ENCODE data around the gene EIF4E2.

The EIF4E2 gene, protein sequence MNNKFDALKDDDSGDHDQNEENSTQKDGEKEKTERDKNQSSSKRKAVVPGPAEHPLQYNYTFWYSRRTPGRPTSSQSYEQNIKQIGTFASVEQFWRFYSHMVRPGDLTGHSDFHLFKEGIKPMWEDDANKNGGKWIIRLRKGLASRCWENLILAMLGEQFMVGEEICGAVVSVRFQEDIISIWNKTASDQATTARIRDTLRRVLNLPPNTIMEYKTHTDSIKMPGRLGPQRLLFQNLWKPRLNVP

DNA sequence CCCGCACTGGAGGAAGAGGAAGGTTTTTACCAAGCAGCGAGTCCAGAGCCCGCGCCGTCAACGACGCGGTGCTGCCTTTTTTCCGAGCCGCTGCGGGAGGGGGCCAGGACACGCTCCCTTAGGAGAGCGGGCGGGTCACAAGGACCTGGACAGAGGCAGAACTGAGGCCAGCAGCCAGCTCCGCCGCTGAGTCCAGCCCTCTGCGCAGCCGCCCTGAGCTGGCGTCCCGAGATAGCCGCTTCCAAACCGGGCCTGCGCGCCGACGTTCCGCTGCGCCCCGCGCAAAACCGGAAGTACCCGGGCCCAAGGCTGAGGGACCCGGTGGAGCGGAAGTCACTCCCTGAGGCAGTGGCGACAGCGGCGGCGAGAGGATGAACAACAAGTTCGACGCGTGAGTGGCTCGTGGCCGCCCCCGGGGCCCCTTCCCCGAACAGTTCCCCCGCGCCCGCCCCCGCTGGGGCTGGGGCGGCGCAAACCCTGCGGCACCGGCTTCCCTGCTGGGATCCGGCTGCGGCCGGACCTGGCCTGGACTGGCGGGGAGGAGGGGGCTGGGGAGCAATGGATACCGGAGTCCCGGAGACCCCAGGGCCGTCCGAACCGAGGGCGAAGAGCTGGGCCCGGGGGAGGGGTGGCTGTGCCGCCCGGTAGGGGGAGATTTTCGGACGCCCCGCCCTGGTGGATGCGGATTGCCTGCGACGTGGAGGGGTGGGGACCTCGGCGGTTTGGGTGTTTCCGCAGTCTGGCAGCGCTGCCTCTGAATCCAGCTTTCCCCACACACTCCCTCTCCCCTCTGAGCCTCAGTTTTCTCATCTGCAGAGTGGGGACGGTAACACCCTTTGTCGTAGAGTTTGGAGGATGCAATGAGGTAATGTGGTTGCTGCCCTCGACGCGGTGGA, at the start of gene EIF4E2, which contains the start of gene TIGD1:
EIF4E2 (plus strand) TSS at position 336 of the 896 bp plus-strand sequence; CDS start at position 372, 36 bp downstream.
TIGD1 (minus strand) TSS at position 204 of the 896 bp plus-strand sequence. CDS start 675 bp downstream, outside the sequence.
- DNase-seq (ENCODE audit: low read depth) = peak; percentile 54

DNA sequence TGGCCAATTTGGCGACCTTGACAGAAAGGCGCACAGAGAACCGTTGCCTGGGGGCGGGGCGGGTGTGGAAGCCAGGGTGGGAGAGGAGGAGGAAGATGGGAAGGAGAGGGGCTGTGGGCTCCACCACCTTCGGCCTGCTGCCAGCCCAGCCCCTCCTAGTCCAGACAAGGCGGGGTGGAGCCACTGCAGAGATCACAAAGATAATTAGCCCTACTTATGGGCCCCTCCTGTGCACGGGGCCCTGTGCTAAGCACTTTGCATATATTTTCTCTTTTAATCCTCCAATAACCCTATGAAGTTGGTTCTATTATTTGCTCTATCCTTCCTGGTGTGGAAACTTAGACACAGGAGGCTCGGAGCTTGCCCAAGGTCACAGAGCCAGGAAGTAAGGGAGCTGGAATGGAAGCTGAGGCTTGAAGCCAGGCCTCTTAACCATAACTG, 49.1 kb upstream of the EIF4E2 start:
- no peak for DNase-seq (ENCODE audit: low read depth)

DNA sequence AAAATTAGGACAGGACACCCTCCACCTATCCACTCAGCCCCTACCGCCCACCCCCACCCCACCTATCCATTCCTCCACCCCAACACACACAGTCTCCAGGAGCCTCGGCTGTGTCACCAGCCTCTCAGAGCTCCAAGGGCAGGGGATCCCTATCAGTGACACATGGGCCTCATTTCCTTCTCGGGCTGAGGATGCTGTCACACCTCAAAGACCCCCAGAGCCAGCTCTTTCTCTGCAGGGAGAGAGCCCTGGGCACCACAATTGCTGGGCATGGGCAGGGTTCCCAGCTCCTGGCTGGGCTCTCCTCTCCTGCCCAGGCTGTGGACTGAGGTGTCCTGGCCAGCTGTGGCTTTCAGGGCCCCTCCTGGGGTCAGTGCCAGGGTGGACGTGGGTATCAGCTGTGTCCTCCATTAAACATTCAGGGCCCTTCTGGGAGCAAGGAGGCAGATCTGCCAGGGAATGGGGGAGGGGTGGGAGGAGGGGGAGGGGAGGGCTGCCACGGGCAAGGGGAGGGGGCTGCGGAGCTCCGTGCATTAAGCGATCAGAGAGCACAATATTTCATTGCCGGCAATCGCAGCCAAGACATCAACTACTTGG, 48.6 kb upstream of the EIF4E2 start:
- no peak for DNase-seq (ENCODE audit: low read depth)

DNA sequence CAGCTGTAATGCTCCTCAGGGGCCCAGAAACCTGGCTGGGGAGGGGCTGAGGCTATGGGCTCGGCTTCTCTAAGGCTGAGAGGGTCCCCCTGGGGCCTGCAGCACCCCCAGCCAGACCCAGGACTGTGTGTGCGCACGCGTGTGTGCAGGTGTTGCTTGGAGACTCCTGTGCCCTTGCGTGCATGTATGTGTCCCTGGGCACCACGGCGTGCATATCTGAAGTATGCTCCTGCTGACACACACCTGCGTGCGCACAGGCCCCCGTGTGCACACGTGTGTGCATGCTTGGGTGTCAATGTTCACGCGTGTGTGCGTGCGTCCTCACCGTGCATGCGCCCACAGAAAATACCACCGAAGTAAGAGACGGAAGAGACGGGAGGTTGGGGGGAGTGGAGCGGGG, 48.0 kb upstream of the EIF4E2 start:
- no peak for DNase-seq (ENCODE audit: low read depth)

DNA sequence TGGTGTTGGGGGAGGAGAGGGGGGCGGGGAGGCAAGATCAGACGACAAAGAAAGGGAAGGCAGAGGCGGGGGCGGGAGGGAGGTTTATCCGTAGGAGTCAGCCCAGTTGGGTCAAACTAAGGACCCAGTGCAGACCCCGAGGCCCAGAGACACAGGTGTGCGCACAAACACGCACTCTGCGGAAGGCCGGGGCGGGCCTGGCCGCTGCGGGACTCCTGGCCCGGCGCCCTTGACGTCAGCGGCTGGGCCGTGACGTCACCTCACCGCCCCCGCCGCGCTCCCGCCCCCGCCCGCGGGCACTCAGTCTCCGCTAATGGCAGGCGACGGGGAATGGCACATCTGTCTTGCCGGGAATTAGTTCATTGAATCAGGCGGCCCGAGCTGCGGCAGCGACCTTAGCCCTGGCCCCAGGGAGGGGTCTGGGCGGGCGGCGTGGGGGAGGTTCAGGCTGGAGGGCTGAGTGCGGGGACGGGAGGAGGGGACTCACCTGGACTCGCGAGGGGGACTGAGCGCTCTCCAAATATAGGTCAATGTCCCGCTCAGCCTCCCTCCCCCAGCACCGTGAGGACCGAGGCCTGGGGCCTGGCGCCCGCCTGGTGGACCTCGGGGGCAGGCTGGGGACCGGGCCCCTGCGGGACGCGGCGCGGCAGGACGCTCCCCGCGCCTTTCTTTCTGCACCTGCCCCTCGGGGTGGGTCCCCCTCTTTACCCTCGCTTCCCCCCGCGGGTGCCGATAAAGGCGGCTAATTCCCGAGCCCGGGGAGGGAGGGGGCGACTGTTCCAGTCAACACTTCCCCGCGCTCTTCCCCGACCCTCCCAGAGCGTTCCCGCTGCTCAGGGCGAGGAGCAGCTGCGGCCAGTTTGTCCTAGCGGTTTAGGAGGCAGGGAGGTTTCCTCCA, 47.3 kb upstream of the EIF4E2 start:
- no peak for DNase-seq (ENCODE audit: low read depth)

DNA sequence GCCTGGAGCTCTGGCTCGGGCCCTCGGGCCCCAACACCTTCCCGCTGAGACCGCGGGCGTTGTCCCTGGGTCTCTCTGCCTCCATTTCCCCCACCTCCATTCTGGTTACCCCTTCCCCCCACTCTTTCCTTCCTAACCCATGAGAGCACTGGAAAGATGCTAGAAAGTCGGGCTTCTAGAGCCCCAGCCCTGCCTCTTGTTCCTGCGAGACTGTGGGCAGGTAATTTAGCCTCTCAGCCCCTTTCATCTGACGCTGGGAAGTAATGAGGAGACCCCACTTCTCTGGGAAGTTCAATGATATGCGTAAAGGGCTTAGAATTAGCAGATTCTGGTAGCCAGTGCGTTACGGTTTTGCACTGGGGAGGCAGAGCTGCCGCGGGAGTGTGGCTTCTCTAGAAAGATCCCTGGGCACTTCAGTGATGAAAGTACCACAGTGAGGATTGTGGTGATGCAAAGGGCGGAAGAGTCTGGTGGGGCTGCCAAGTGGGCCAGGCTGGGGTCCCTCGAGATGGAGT, 46.6 kb upstream of the EIF4E2 start:
- DNase-seq (ENCODE audit: low read depth) = no peak

DNA sequence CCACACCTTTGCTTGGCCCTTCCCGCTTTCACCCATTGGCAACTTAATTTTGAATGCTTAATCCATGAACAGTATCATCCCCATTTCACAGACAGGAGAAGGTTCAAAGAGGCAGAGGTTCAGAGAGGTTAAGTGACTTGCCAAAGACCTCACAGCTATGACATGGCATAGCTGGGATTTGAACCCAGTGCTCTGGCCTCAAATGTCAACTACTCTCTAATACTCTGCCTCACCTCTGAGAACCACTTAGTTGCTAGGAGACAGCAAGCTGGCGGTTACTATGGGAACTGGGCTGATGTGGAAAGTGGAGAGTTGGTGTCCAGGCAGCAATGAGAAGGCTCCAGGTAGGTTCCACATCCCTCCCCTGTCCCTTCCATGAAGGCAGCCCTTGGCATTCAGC, 46.1 kb upstream of the EIF4E2 start:
- no peak for DNase-seq (ENCODE audit: low read depth)

DNA sequence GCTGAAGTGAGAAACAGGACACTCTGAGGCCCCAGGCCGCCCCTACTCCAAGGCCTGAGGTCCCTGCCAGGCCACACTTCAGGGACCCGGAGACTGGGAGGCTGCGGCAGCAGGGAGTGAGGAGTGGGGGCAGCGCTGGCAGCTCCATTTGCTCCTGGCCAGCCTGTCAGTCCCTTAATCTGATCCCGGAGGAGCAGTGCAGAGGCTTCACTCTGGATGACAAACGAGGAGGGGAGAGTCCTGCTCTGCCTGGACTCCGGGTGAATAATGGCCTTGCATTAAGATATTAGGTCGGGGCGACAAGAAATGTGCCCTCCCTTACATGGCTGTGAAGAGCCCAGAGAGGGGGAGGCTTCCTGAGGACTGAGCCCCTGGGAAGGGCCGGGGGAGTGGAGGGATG, 44.6 kb upstream of the EIF4E2 start:
- no peak for DNase-seq (ENCODE audit: low read depth)

DNA sequence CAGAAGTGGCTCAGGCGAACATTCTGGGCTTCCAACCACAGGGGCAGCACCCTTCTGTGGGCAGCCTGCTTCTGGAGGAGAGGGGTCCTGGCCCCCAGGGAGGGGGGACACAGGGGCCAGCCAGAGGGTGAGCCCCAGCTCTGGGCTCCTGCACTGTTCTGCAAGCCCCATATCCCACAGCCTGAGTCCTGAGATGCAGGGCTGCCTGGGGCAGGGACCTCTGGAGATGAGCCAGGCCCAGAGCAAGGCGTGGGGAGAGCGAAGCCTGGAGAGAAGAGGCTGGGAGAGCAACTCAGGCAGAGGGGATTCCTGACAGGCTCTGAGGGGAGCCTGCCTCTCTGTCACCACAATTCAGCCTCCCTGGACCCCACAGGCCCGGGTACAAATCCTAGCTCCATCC, 43.8 kb upstream of the EIF4E2 start:
- DNase-seq (ENCODE audit: low read depth) = no peak

DNA sequence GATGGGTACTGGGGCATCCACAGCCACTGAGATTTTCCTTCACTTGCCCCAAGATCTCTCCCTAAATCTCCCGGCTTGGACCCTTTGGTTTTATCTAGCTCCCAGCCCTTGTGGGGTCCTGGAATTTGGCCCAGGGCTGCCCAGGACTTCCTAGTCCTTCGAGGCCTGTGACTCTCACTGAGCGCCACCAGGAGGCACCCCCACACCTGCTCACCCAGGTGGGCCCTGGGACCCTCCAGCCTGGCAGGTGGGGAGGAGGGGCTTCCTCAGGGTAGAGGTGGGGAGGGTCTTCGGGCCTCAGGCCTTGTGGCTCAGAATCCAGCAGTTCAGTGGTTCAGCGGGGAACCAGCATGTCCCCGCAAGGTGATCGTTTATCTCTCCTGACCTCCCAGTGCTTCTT, 42.2 kb upstream of the EIF4E2 start:
- DNase-seq (ENCODE audit: low read depth) = no peak

DNA sequence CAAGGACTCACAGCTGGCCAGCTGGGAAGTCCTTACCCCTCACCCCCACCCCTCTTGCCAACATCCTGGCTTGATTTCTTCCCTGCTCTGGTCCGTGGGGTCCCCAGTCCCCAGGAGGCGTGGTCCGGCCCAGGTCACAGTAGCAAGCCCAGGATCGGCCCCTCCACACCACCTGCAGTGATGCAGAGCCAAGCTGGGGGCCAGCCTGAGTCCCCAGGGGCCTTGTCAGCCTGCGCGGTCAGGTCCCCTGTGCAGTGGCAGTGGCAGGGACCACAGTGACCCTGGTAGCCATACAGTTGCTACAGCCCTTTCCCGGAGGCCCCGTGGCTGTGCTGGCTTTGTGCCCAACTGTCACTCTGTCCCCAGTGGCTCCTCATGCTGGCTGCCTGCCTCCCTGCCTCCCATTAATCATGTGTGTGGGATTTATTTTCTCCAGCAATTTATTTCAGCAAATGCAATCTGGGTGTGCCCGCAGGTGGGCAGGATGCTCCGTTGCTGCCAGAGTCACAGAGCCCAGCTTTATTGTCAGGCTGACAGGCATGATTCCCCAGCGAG, 39.1 kb upstream of the EIF4E2 start:
- DNase-seq (ENCODE audit: low read depth) = no peak

DNA sequence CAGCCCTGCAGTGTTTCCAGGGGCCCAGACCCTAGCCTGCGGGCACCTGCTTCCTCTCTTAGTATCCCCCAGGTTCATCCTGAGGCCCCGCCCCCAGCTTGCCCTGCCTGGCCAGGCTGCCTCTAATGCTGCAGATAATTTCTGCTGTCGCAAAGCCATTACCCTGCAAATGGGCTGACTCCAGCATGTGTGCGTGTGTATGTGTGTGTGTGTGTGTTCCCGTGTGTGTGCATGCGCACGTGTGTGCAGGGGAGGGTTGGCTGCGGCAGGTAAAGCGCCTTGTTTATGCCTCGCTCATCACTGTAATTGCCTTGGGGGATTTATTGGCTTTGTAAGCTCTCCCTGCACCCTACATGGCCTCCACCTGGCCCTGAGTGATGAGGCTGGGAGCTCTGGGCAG, 37.9 kb upstream of the EIF4E2 start:
- no peak for DNase-seq (ENCODE audit: low read depth)

DNA sequence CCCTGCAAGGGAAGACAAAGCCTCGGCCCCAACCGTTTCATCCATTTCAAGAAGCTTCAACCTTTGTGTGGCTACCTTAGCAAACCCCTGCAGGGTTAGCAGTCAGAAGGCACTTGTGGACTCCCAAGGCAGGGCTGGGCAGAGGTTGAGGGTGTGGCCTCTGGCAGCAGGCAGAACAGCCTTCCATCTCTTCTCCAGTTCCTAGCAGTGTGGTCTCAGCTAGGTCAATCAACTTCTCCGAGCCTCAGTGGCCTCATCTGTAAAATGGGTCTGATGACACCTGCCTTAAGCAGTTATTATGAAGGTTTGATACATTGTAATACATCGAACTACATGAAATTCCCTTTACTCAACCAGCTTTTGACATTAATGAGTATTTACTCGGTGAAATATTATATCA, 37.1 kb upstream of the EIF4E2 start:
- no peak for DNase-seq (ENCODE audit: low read depth)

DNA sequence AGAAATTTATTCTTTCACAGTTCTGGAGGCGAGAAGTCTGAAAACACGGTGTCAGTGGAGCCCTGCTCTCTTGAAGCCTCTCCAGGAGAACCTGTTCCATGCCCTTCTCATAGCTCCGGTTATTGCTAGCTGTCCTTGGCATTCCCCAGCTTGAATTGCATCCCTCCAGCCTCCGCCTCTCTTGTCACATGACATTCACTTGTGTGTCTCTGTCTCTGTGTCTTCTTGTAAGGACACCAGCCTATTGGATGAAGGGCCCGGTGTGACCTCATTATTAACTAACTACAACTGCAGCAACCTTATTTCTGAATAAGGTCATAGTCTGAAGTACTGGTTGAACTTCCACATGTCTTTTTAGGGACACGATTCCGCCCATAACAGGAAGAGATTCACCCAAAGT, 34.9 kb upstream of the EIF4E2 start:
- no peak for DNase-seq (ENCODE audit: low read depth)

DNA sequence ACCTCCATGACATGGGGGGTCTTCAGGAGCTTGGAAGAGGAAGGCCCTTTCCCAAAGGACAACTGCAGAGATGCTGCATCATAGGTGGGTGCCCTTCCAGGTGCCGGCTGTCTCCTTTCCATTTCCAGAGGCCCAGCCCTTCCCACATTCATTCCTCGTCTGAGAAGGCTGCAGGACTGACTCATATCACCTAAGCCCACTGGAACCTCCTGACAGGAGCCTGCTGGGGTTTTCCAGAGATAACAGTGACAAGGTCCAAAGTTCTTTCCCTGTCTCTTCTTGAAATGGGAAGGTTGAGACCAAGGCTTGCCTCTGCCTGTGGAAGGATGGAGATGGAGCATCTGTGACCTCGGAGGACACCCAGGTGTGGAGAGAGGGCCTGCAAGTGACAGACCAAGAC, 33.9 kb upstream of the EIF4E2 start:
- no peak for DNase-seq (ENCODE audit: low read depth)

DNA sequence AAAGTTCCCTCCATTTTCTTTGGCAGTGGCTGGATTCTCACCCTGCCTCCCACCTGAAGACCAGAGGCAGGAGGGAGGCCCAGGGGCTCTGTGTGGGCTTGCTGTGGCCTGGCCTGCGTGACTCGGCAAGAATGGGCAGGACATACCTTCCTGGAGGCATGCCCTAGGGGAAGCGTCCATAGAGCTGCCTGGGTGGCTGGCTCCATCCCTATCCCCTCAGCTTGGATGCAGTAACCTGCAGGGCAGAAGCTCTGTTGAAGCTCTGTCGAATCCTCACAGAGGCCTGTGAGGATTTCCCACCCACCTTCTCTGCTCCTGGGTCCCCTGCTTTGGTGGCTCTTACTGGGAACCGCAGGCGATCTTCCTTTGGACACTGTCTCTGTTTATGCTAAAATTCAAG, 31.6 kb upstream of the EIF4E2 start:
- DNase-seq (ENCODE audit: low read depth) = no peak

DNA sequence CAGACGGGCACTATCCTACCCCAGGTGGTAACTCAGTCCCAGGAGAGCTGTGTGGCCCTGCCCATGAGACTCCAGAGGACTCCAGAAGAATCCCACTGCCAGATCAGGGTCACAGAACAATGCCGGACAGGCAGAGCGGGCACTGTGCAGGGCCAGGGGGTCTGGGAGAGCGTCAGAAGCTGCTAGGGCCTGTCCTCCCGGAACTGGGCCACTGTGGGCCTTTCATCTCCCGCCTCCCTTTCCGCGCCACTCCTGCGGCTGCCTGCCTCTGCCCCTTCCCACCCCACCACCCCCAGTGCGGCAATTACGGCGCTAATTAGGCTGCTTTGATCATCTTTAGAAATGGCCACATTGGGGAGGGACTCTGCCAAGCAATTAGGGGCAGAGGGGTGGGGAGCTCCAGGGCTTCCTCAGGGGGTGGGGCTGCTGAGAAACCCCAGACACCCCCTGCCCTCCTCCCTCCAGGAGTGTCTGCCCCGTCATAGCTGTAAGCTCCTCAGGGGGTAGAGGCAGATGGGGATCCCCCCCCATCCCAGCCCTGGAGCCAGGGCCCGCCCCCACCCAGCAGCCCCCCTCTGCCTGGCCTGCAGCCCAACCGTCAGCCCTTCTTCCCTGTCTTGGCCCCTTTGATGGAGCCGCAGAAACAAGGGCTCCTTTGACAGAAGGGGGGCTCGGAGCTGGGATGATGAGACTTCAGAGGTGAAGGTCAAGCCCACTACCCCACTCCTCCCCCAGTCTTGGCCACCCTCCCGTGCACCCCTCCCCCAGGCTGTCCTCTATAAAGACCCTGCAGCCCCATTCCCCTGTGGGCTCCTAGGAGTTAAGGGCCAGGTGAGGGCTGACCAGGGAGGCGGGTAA, 30.7 kb upstream of the EIF4E2 start, which contains the start of gene PRSS56:
PRSS56 (plus strand) TSS at position 808 of the 858 bp plus-strand sequence. CDS start 211 bp downstream, outside the sequence.
- no peak for DNase-seq (ENCODE audit: low read depth)

DNA sequence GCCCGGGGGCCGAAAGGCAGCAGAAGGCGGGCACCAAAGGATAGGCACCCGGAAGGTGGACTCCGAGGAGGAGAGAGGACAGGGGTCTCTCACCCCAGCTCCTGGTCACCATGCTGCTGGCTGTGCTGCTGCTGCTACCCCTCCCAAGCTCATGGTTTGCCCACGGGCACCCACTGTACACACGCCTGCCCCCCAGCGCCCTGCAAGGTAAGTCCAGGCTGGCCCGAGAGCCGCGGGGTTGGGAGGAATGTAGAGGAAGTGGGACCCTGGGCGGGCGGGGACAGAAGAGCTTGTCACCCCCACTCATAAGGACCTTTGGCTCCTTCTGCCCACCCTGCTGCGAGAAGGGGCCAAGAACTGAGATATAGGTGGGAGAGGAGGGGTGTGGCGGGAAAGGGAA, 30.0 kb upstream of the EIF4E2 start:
- DNase-seq (ENCODE audit: low read depth) = no peak

DNA sequence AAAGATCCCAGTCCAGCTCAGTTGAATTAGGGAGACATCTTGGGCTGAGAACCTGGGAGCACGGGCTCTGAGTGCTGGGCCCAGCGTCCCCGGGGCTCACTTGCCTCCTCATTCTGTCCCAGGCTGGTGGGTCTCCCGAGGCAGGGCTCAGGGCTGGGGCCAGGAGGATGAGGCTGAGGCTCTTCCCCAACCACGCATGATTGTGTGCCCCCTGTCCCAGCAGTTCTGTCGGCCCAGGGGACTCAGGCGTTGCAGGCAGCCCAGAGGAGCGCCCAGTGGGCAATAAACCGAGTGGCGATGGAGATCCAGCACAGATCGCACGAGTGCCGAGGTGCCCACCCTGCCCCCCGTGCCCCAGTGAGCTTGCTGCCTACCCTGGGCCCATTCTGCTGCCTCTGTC, 29.4 kb upstream of the EIF4E2 start:
- DNase-seq (ENCODE audit: low read depth) = no peak

DNA sequence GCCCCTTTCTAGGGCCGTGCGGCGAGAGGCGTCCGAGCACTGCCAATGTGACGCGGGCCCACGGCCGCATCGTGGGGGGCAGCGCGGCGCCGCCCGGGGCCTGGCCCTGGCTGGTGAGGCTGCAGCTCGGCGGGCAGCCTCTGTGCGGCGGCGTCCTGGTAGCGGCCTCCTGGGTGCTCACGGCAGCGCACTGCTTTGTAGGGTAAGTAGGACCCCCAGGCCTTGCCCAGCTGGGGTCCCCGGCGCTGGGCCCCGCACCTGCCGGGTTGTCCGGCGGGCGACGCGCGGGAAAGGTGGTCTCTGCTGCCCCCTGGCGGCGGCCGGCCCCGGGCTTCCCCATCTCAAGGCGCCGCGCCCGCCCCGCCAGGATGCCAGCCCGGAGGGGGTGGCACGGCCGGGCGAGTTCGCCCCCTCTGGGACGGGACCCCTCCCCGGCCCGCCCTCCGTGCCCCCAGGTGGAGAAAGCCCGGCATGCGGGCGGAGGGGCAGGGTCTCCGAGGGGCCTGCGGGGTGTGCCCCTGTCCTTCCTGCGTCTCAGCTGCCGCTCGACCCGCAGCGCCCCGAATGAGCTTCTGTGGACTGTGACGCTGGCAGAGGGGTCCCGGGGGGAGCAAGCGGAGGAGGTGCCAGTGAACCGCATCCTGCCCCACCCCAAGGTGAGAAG, 28.4 kb upstream of the EIF4E2 start:
- DNase-seq (ENCODE audit: low read depth) = no peak
